Measurements from ENCODE around the gene TP53BP1.

TP53BP1 gene

GRCh38 chr15:43499635-43500034, 6.7 kb upstream of the TP53BP1 start:
- no peak overlapping the region for H3K4me3 ChIP-seq
- DNase-seq (ENCODE audit: low spot score) = no peak
- H3K27ac ChIP-seq = no peak overlapping the region
- no peak for TF ChIP-seq CTCF (IDR thresholded peaks at IDR 0.05)

GRCh38 chr15:43498990-43499389, 6.0 kb upstream of the TP53BP1 start:
- Histone ChIP-seq H3K27ac (no peak overlapping the region), H3K4me3 (no peak overlapping the region)
- DNase-seq (ENCODE audit: low spot score) = no peak
- no peak for TF ChIP-seq CTCF (IDR thresholded peaks at IDR 0.05)

DNA sequence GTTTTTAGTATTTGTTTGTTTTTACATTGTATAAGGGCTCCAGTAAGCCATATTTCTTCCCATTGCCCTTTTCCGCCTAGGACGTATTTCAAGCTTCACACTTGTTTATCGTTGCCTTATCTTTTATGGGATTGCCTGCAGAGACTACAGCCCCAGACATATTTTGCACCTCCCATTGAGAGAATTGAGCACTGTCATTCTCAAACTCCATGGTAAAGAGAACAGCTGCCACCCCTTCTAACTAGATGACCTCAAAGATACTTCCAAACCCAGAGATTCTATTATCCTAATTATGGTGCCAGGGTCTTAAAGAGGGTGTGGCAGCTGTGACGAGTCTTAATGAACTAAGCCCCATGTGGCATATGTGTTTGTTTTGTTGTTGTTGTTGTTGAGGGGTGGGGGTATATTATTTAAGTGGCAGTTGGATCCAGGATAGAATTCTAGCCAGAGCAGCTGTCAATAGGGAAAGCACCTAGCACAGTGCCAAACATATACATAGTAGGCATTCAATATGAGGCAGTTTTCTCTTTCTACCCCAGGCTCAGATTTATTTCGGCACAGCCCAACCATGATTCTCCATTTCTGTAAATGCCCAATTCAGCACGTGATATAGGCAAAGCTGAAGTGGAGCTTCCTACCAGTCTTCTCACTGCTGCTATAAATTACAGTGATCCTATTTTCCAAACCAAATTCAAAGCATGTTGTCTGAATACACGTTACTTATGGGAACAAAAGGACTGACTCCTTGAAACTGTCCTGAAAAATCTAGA, 932 bp upstream of the TP53BP1 start:
- Histone ChIP-seq H3K27ac (no peak overlapping the region), H3K4me3 (peak overlapping the region; percentile 83)
- no peak for DNase-seq (ENCODE audit: low spot score)
- no peak for TF ChIP-seq CTCF (IDR thresholded peaks at IDR 0.05)

GRCh38 chr15:43492266-43492665, 690 bp downstream of the TP53BP1 start:
- no peak for TF ChIP-seq CTCF (IDR thresholded peaks at IDR 0.05)
- Histone ChIP-seq H3K27ac (peak overlapping the region; percentile 82 to 87), H3K4me3 (peak overlapping the region; percentile 83)
- no peak for DNase-seq (ENCODE audit: low spot score)

- no peak for DNase-seq (ENCODE audit: low spot score)
- Histone ChIP-seq H3K27ac (no peak overlapping the region), H3K4me3 (no peak overlapping the region)
- no peak for TF ChIP-seq CTCF (IDR thresholded peaks at IDR 0.05)
Observed at GRCh38 chr15:43489191-43489590, 3.8 kb downstream of the TP53BP1 start.

DNA sequence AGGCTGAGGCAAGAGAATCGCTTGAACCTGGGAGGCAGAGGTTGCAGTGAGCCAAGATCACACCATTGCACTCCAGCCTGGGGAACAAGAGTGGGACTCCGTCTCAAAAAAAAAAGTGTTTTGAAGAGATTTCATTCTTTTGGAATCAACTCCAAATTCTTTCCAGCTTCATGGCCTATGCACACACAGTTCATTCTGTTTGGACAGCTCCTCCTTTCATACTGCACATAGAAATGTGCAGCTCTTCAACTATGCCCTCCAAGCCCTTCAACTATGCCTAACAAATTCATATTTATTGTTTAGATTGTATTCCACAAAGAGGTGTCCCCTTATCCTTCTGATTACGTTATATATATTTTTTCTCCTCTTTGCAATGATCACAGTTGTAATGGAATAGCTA, 4.2 kb downstream of the TP53BP1 start:
- Histone ChIP-seq H3K27ac (no peak overlapping the region), H3K4me3 (no peak overlapping the region)
- DNase-seq (ENCODE audit: low spot score) = no peak
- no peak for TF ChIP-seq CTCF (IDR thresholded peaks at IDR 0.05)

DNA sequence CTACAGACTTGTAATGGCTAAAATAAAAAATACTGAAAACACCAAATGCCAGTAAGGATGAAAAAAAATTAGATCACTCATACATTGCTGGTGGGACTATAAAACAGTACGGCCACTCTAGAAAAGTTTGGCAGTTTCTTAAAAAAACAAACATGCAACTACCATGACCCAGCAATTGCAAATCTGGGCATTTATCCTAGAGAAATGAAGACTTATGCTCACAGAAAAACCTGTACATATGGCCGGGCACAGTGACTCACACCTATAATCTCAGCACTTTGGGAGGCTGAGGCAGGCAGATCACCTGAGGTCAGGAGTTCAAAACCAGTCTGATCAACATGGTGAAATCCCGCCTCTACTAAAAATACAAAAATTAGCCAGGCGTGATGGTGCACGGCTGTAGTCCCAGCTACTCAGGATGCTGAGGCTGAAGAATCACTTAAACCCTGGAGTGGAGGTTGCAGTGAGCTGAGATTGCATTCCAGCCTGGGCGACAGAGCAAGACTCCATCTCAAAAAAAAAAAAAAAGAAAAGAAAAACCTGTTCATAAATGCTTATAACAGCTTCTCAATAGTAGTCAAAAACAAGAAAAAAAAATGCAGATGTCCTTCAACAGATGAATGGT, 5.6 kb downstream of the TP53BP1 start:
- TF ChIP-seq CTCF (IDR thresholded peaks at IDR 0.05) = no peak

More for the DNA sequence above, 5.6 kb downstream of the TP53BP1 start:
- H3K27ac ChIP-seq = no peak overlapping the region
- no peak overlapping the region for H3K4me3 ChIP-seq
- DNase-seq (ENCODE audit: low spot score) = no peak
